Stimulated activated CD8-positive, alpha-beta memory T cell treated with anti-CD3 and anti-CD28 coated beads, Interleukin-12 subunit alpha, Interleukin-12 subunit beta, amount 100 ng/mL, for 4 hours (primary cell): ENCODE results near the gene ROR1.

Experiments used
- DNase-seq: peaks from one replicate; pipeline ENCODE4 v3.0.0-alpha.2; 2020; ENCODE audit warnings: low read depth

ROR1 gene

GRCh38 chr1:64060611-64061302, 286.9 kb downstream of the ROR1 start:
- no peak for DNase-seq

- no peak for DNase-seq
These were observed 287.8 kb downstream of the ROR1 start for GRCh38 chr1:64061430-64062104.

GRCh38 chr1:64062529-64062928, 288.7 kb downstream of the ROR1 start:
- DNase-seq: no peak

- DNase-seq: no peak
These were observed 289.2 kb downstream of the ROR1 start for GRCh38 chr1:64062941-64063581.

GRCh38 chr1:64065571-64065970, 291.8 kb downstream of the ROR1 start:
- DNase-seq: no peak

- no peak for DNase-seq
These were observed 298.4 kb downstream of the ROR1 start for GRCh38 chr1:64072089-64072793.

GRCh38 chr1:64073705-64074104, 299.9 kb downstream of the ROR1 start:
- no peak for DNase-seq

GRCh38 chr1:64074767-64075166, 300.9 kb downstream of the ROR1 start:
- no peak for DNase-seq

GRCh38 chr1:64077281-64077940, 303.6 kb downstream of the ROR1 start:
- no peak for DNase-seq

- no peak for DNase-seq
These were observed 307.2 kb downstream of the ROR1 start for GRCh38 chr1:64080941-64081562.

- DNase-seq: no peak
These were observed 308.6 kb downstream of the ROR1 start for GRCh38 chr1:64082459-64082858.

GRCh38 chr1:64084451-64084850, 310.6 kb downstream of the ROR1 start:
- DNase-seq: no peak

- no peak for DNase-seq
These were observed 314.0 kb downstream of the ROR1 start for GRCh38 chr1:64087768-64088167.

GRCh38 chr1:64090436-64090835, 316.6 kb downstream of the ROR1 start:
- DNase-seq: no peak

- no peak for DNase-seq
These were observed 319.1 kb downstream of the ROR1 start for GRCh38 chr1:64092851-64093371.

GRCh38 chr1:64093941-64094340, 320.1 kb downstream of the ROR1 start:
- DNase-seq: no peak

GRCh38 chr1:64095832-64096231, 322.0 kb downstream of the ROR1 start:
- DNase-seq: no peak

- DNase-seq: no peak
These were observed 324.0 kb downstream of the ROR1 start for GRCh38 chr1:64097859-64098258.

GRCh38 chr1:64098436-64098835, 324.6 kb downstream of the ROR1 start:
- DNase-seq: no peak

- DNase-seq: no peak
These were observed 325.2 kb downstream of the ROR1 start for GRCh38 chr1:64098846-64099582.

GRCh38 chr1:64100791-64101190, 327.0 kb downstream of the ROR1 start:
- DNase-seq: no peak
